HCT116 (cell line): ENCODE data around the gene CYB5R3. TPM values are rescaled to one million over a fixed set of nuclear protein-coding genes. Genes with fewer than 3 reads are reported as not detected.
"Not testable (repeated sequence)": the region's sequence is repeated elsewhere in the genome, so short reads cannot be mapped to it uniquely, and the experiment has no call there.

Source experiments
- ATAC-seq: fragments of 200-7000 bp; cut with Tn5 transposase; 2 replicates; pipeline ENCODE4 v1.9.1; 2020; ENCODE audit warnings: mild to moderate bottlenecking, moderate library complexity
- BruUV-seq: library from RNA; stranded (reverse); fragments of 400-500 nt; replicated peaks from 2 replicates; lab custom pipeline; 2021; lab: Mats Ljungman, UMichigan
- CTCF ChIA-PET: fragments of 300-600 bp; sonication (Branson Sonifier 250); formaldehyde crosslinking; loops from one replicate; lab custom pipeline; 2021; ENCODE audit warnings: antibody characterized with exemption; lab: Charles Lee
- POLR2A ChIA-PET: fragments of 300-600, 350-600 bp; sonication (Branson Sonifier 250); formaldehyde crosslinking; loops from one replicate; lab custom pipeline; 2021; ENCODE audit warnings: antibody characterized with exemption; lab: Charles Lee
- RAD21 ChIA-PET, 2 experiments: fragments of 300-600 bp; sonication (Branson Sonifier 250); formaldehyde crosslinking; loops; one replicate each; lab custom pipeline; 2023; ENCODE audit warnings: low total read pairs in 2 of 2; ENCODE audit not compliant: uncharacterized antibody in 2 of 2, unreplicated experiment in 2 of 2, low non-redundant PET in 1 of 2; lab: Charles Lee
- DNase-seq: peaks from one replicate; pipeline ENCODE4 v3.0.0-alpha.2; 2010; ENCODE audit warnings: low read depth, low spot score
- H2AFZ ChIP-seq: fragments of 200-600 bp; shearing (Covaris generic), sonication (generic); 2 replicates; pipeline ENCODE4 v1.6.1; 2017; ENCODE audit warnings: low read depth, mixed run types, mixed read lengths, antibody characterized with exemption, low read length; ENCODE audit not compliant: poor library complexity, severe bottlenecking
- H3K27ac ChIP-seq: 2 replicates; pipeline ENCODE4 v1.5.1; 2012; ENCODE audit warnings: low read depth, low read length
- H3K27me3 ChIP-seq: fragments of 200-600 bp; sonication (generic); 2 replicates; pipeline ENCODE4 v1.6.1; 2016; ENCODE audit warnings: mixed run types, low read length, mixed read lengths; ENCODE audit not compliant: insufficient read depth
- H3K36me3 ChIP-seq, 2 experiments: fragments of 200-500 bp in 1 of 2; fragments of 200-600 bp in 1 of 2; sonication (Bioruptor generic) in 1 of 2; sonication (generic) in 1 of 2; 2 replicates each; pipeline versions ENCODE4 v1.5.1 to v1.6.1; 2014 to 2016; ENCODE audit warnings: low read length in 2 of 2, inconsistent platforms in 1 of 2, mixed read lengths in 1 of 2, mixed run types in 1 of 2; ENCODE audit not compliant: insufficient read depth in 2 of 2, control insufficient read depth in 1 of 2
- H3K4me1 ChIP-seq, 2 experiments: fragments of 200-600 bp in 1 of 2; sonication (generic) in 1 of 2; 2 replicates each; pipeline versions ENCODE4 v1.5.1 to v1.6.1; 2012 to 2017; ENCODE audit warnings: low read length in 2 of 2, inconsistent platforms in 1 of 2, mild to moderate bottlenecking in 1 of 2, mixed read lengths in 1 of 2, mixed run types in 1 of 2, moderate library complexity in 1 of 2; ENCODE audit not compliant: insufficient read depth in 2 of 2, control insufficient read depth in 1 of 2
- H3K4me2 ChIP-seq: fragments of 200-600 bp; sonication (generic); 2 replicates; pipeline ENCODE4 v1.6.1; 2017; ENCODE audit warnings: mixed run types, low read length, mixed read lengths
- H3K4me3 ChIP-seq, 2 experiments: fragments of 200-600 bp in 1 of 2; sonication (generic) in 1 of 2; replicated peaks in 1 of 2; 2 replicates each; pipeline ENCODE4 v1.5.1; 2011 to 2016; ENCODE audit warnings: low read length in 2 of 2, control low read depth in 1 of 2, low read depth in 1 of 2, mild to moderate bottlenecking in 1 of 2, mixed read lengths in 1 of 2, mixed run types in 1 of 2
- H3K79me2 ChIP-seq: fragments of 200-600 bp; sonication (generic); 2 replicates; pipeline ENCODE4 v1.6.1; 2017; ENCODE audit warnings: mild to moderate bottlenecking, mixed run types, low read length, moderate library complexity, mixed read lengths; ENCODE audit not compliant: insufficient read depth
- H3K9ac ChIP-seq: fragments of 200-600 bp; sonication (generic); 2 replicates; pipeline ENCODE4 v1.6.1; 2016; ENCODE audit warnings: low read length, mixed read lengths
- H3K9me2 ChIP-seq: fragments of 200-600 bp; sonication (generic), shearing (Covaris generic); 2 replicates; pipeline ENCODE4 v1.6.1; 2017; ENCODE audit warnings: mixed run types, mild to moderate bottlenecking, moderate library complexity; ENCODE audit not compliant: insufficient read depth
- H3K9me3 ChIP-seq, 2 experiments: fragments of 200-500 bp in 1 of 2; fragments of 200-600 bp in 1 of 2; sonication (Bioruptor generic) in 1 of 2; sonication (generic) in 1 of 2; 2 replicates each; pipeline ENCODE4 v1.6.1; 2014 to 2017; ENCODE audit warnings: low read length in 2 of 2, mixed read lengths in 2 of 2, inconsistent platforms in 1 of 2, low read depth in 1 of 2, mild to moderate bottlenecking in 1 of 2, mixed run types in 1 of 2, moderate library complexity in 1 of 2; ENCODE audit not compliant: control insufficient read depth in 1 of 2, insufficient read depth in 1 of 2
- H4K20me1 ChIP-seq: fragments of 200-600 bp; sonication (generic), shearing (Covaris generic); 2 replicates; pipeline ENCODE4 v1.6.1; 2017; ENCODE audit warnings: mixed run types, mild to moderate bottlenecking, moderate library complexity; ENCODE audit not compliant: insufficient read depth
- ATF3 ChIP-seq: IDR thresholded peaks from 2 replicates; pipeline ENCODE4 v1.6.1; 2012
- CEBPB ChIP-seq: IDR thresholded peaks from 2 replicates; pipeline ENCODE4 v1.6.1; 2012; ENCODE audit warnings: low read depth
- EGR1 ChIP-seq: IDR thresholded peaks from 2 replicates; pipeline ENCODE4 v1.6.1; 2012; ENCODE audit warnings: low read depth
- EZH2 ChIP-seq: fragments of 200-600 bp; sonication (generic); IDR thresholded peaks from 2 replicates; pipeline ENCODE4 v1.6.1; 2017; ENCODE audit warnings: antibody characterized with exemption, mixed run types
- MAX ChIP-seq: IDR thresholded peaks from 2 replicates; pipeline ENCODE4 v1.6.1; 2012
- SP1 ChIP-seq: IDR thresholded peaks from 2 replicates; pipeline ENCODE4 v1.6.1; 2012; ENCODE audit warnings: low read depth
- SRF ChIP-seq: IDR thresholded peaks from 2 replicates; pipeline ENCODE4 v1.6.1; 2012; ENCODE audit warnings: low read depth
- intact Hi-C: fragments of 100-400 bp; cut with micrococcal nuclease; formaldehyde crosslinking; loops from 2 replicates; pipeline ENCODE4 v1.10.0; 2022
- total RNA-seq: library from RNA; stranded (reverse); gene quantifications from one replicate; pipeline ENCODE4 v1.2.1, GENCODE V29; 2021; ENCODE audit not compliant: unreplicated experiment

CYB5R3 gene
- total RNA-seq, 1 experiment from 2014 or later = 127 TPM

- ChIA-PET POLR2A (no interaction called here), CTCF (no interaction called here), RAD21 (no interaction called here)
- Histone ChIP-seq H3K9me2 (no peaks in the 10 kb centered on the region), H3K27ac (peak overlapping the region; percentile 53), H2AFZ (no peak overlapping the region), H3K4me1 (peaks cover 25 to 43% of the 10 kb centered on the region in 2 experiments), H3K36me3 (peaks cover 5 to 41% of the 10 kb centered on the region in 2 experiments; a peak in 2 of 4 replicates), H3K4me3 (no peak overlapping the region), H3K9ac (0 out of 2 replicates have a peak overlapping the region, but pooled peaks have one; percentile 26), H3K4me2 (peak overlapping the region; percentile 31), H3K9me3 (no peaks in the 10 kb centered on the region), H3K79me2 (peaks cover 98% of the 10 kb centered on the region), H4K20me1 (peaks cover 18% of the 10 kb centered on the region; the same call in 1 of the 2 replicates), H3K27me3 (no peaks in the 10 kb centered on the region)
- 0 out of 2 replicates have a peak, but pooled peaks have one; percentile 26 for ATAC-seq
- no TSS peak for BruUV-seq
- intact Hi-C loops = no loop called here
- no peak for DNase-seq
- TF ChIP-seq EZH2 (no peak), SP1 (peak; percentile 13; the same call in 1 of the 2 replicates)
Observed at GRCh38 chr22:42608823-42609361, 40.3 kb downstream of the CYB5R3 start.

GRCh38 chr22:42608136-42608822 is 40.9 kb downstream of the CYB5R3 start:
- peaks cover 5 to 41% of the 10 kb centered on the region in 2 experiments; a peak in 2 of 4 replicates for H3K36me3 ChIP-seq
- H3K9me2 ChIP-seq = no peaks in the 10 kb centered on the region
- CTCF ChIA-PET = no interaction called here
- H3K79me2 ChIP-seq = peaks cover 98% of the 10 kb centered on the region
- intact Hi-C loops = no loop called here
- H2AFZ ChIP-seq = no peak overlapping the region
- no peaks in the 10 kb centered on the region for H3K27me3 ChIP-seq
- POLR2A ChIA-PET = no interaction called here
- peaks cover 23 to 37% of the 10 kb centered on the region in 2 experiments for H3K4me1 ChIP-seq
- TF ChIP-seq CEBPB (no peak), MAX (no peak), EGR1 (no peak), SRF (no peak), ATF3 (no peak), EZH2 (no peak)
- H3K4me3 ChIP-seq = no peak overlapping the region
- RAD21 ChIA-PET = no interaction called here
- H4K20me1 ChIP-seq = peaks cover 18% of the 10 kb centered on the region; the same call in 1 of the 2 replicates
- H3K9me3 ChIP-seq = no peaks in the 10 kb centered on the region
- DNase-seq (no peak), ATAC-seq (no peak)
- 0 out of 2 replicates have a peak overlapping the region, but pooled peaks have one; percentile 31 for H3K4me2 ChIP-seq
- no peak overlapping the region for H3K9ac ChIP-seq
- H3K27ac ChIP-seq = peak overlapping the region; percentile 53; the same call in 1 of the 2 replicates
- BruUV-seq = no TSS peak

GRCh38 chr22:42607641-42608040 is 41.6 kb downstream of the CYB5R3 start:
- DNase-seq, H3K27me3 ChIP-seq, POLR2A ChIA-PET, CTCF ChIA-PET, H3K4me2 ChIP-seq, H3K27ac ChIP-seq, H2AFZ ChIP-seq, BruUV-seq, H3K9me2 ChIP-seq, ATAC-seq, RAD21 ChIA-PET, H3K4me3 ChIP-seq, H3K9me3 ChIP-seq, H3K9ac ChIP-seq, intact Hi-C loops: not testable (repeated sequence)
- H4K20me1 ChIP-seq = peaks cover 18% of the 10 kb centered on the region; the same call in 1 of the 2 replicates
- peaks cover 16 to 31% of the 10 kb centered on the region in 2 experiments for H3K4me1 ChIP-seq
- peaks cover 98% of the 10 kb centered on the region for H3K79me2 ChIP-seq
- peaks cover 9 to 42% of the 10 kb centered on the region in 2 experiments; a peak in 3 of 4 replicates for H3K36me3 ChIP-seq
